GM23338 (cell line): ENCODE results near the gene TAAR6.
"Not testable (repeated sequence)": the region's sequence is repeated elsewhere in the genome, so short reads cannot be mapped to it uniquely, and the experiment has no call there.

Source experiments
- CREB1 ChIP-seq: fragments of 250-450 bp; sonication (Bioruptor Pico); IDR thresholded peaks from 2 replicates; pipeline ENCODE4 v1.5.0; 2020; ENCODE audit warnings: low read depth, mild to moderate bottlenecking, moderate library complexity
- CTCF ChIP-seq, 2 experiments: fragments of 200-600 bp in 1 of 2; sonication (generic) in 1 of 2; conservative IDR thresholded peaks; 2 replicates each; pipeline versions ENCODE4 v1.5.1 to v1.6.1; 2016 to 2017; ENCODE audit warnings: antibody characterized with exemption in 2 of 2, low read depth in 2 of 2, mild to moderate bottlenecking in 2 of 2, moderate library complexity in 1 of 2
- EZH2phosphoT487 ChIP-seq: fragments of 200-600 bp; sonication (generic); IDR thresholded peaks from one replicate; pipeline ENCODE4 v1.8.1; 2018; ENCODE audit warnings: antibody characterized with exemption; ENCODE audit not compliant: unreplicated experiment
- REST ChIP-seq: IDR thresholded peaks from one replicate; pipeline ENCODE4 v1.6.1; 2018; ENCODE audit warnings: antibody characterized with exemption; ENCODE audit not compliant: unreplicated experiment

- not testable (repeated sequence) for TF ChIP-seq CREB1 (CRISPR knock-in tag); CTCF (conservative IDR thresholded peaks at IDR 0.05; ENCODE audit: low read depth in 2 of 2); EZH2phosphoT487; REST
These were observed 10.0 kb upstream of the TAAR6 start for GRCh38 chr6:132560087-132560486.
